IMR-90 (cell line): ENCODE measurements around the gene VSTM5. TPM values are rescaled to one million over a fixed set of nuclear protein-coding genes. Genes with fewer than 3 reads are reported as not detected.

ENCODE experiments used
- ATAC-seq: fragments of 200-7000 bp; cut with Tn5 transposase; 2 replicates; pipeline ENCODE4 v1.9.1; 2020; ENCODE audit warnings: low read depth, mild to moderate bottlenecking, moderate library complexity
- BruUV-seq: library from RNA; stranded (reverse); fragments of 400-500 nt; replicated peaks from 2 replicates; lab custom pipeline; 2021; lab: Mats Ljungman, UMichigan
- CTCF ChIA-PET: fragments of 300-600 bp; formaldehyde crosslinking; extraction: SDS; loops from one replicate; lab custom pipeline; 2021; ENCODE audit warnings: antibody characterized with exemption; lab: Yijun Ruan, JAX
- POLR2A ChIA-PET: fragments of 300-600 bp; sonication (Branson Sonifier 250); formaldehyde crosslinking; loops from one replicate; lab custom pipeline; 2022; ENCODE audit warnings: antibody characterized with exemption; ENCODE audit not compliant: unreplicated experiment; lab: Charles Lee
- DNase-seq: peaks from one replicate; pipeline ENCODE4 v3.0.0; 2013
- H2AFZ ChIP-seq: replicated peaks from 2 replicates; pipeline ENCODE3; 2013; ENCODE audit warnings: low read length, mild to moderate bottlenecking; ENCODE audit not compliant: poor library complexity
- H2AK5ac ChIP-seq: 2 replicates; pipeline ENCODE4 v1.6.1; 2013; ENCODE audit warnings: low read depth, low read length, inconsistent platforms
- H2AK9ac ChIP-seq: replicated peaks from 2 replicates; pipeline ENCODE3; 2013; ENCODE audit warnings: mild to moderate bottlenecking, low read depth, low read length, moderate library complexity; ENCODE audit not compliant: poor library complexity
- H2BK120ac ChIP-seq: 2 replicates; pipeline ENCODE4 v1.6.1; 2013; ENCODE audit warnings: low read depth, low read length, inconsistent platforms
- H2BK15ac ChIP-seq: 3 replicates; pipeline ENCODE4 v1.6.1; 2013; ENCODE audit warnings: low read depth, low read length, inconsistent platforms
- H2BK20ac ChIP-seq: 2 replicates; pipeline ENCODE4 v1.6.1; 2013; ENCODE audit warnings: low read depth, mild to moderate bottlenecking, inconsistent platforms, low read length, moderate library complexity
- H2BK5ac ChIP-seq: 2 replicates; pipeline ENCODE4 v1.6.1; 2013; ENCODE audit warnings: mild to moderate bottlenecking, low read depth, low read length, inconsistent platforms; ENCODE audit not compliant: poor library complexity, severe bottlenecking
- H3K14ac ChIP-seq: replicated peaks from 2 replicates; pipeline ENCODE4 v1.6.1; 2013; ENCODE audit warnings: low read depth, low read length, inconsistent platforms
- H3K18ac ChIP-seq: 2 replicates; pipeline ENCODE4 v1.6.1; 2013; ENCODE audit warnings: low read depth, low read length, control low read depth
- H3K23ac ChIP-seq: 2 replicates; pipeline ENCODE4 v1.6.1; 2013; ENCODE audit warnings: low read depth, low read length, inconsistent platforms
- H3K27ac ChIP-seq: 2 replicates; pipeline ENCODE4 v1.5.1; 2013; ENCODE audit warnings: mild to moderate bottlenecking, control low read depth, low read length; ENCODE audit not compliant: insufficient read depth
- H3K27me3 ChIP-seq: 2 replicates; pipeline ENCODE4 v1.6.1; 2013; ENCODE audit warnings: low read length; ENCODE audit not compliant: control insufficient read depth, insufficient read depth
- H3K36me3 ChIP-seq: 2 replicates; pipeline ENCODE4 v1.6.1; 2013; ENCODE audit warnings: low read length, mixed read lengths; ENCODE audit not compliant: control insufficient read depth, insufficient read depth
- H3K4ac ChIP-seq: 2 replicates; pipeline ENCODE4 v1.6.1; 2013; ENCODE audit warnings: low read depth, low read length, inconsistent platforms
- H3K4me1 ChIP-seq: 2 replicates; pipeline ENCODE4 v1.6.1; 2013; ENCODE audit warnings: low read length, mixed read lengths; ENCODE audit not compliant: control insufficient read depth, insufficient read depth
- H3K4me2 ChIP-seq: 2 replicates; pipeline ENCODE4 v1.6.1; 2013; ENCODE audit warnings: low read depth, mild to moderate bottlenecking, control low read depth, low read length, moderate library complexity
- H3K4me3 ChIP-seq: 2 replicates; pipeline ENCODE4 v1.5.1; 2013; ENCODE audit warnings: low read depth, mild to moderate bottlenecking, control low read depth, low read length, moderate library complexity; ENCODE audit not compliant: insufficient read depth
- H3K56ac ChIP-seq: 2 replicates; pipeline ENCODE4 v1.6.1; 2013; ENCODE audit warnings: low read length, inconsistent platforms; ENCODE audit not compliant: insufficient read depth; ENCODE audit errors: extremely low read depth
- H3K79me1 ChIP-seq, 2 experiments: 2 replicates each; pipeline ENCODE4 v1.6.1; 2013; ENCODE audit warnings: low read length in 2 of 2, inconsistent platforms in 1 of 2, low read depth in 1 of 2
- H3K9ac ChIP-seq: 2 replicates; pipeline ENCODE4 v1.6.1; 2013; ENCODE audit warnings: low read depth, low read length, control low read depth
- H3K9me1 ChIP-seq: 2 replicates; pipeline ENCODE4 v1.6.1; 2013; ENCODE audit warnings: low read length, inconsistent platforms; ENCODE audit not compliant: insufficient read depth
- H3K9me3 ChIP-seq: 2 replicates; pipeline ENCODE4 v1.6.1; 2013; ENCODE audit warnings: low read length; ENCODE audit not compliant: control insufficient read depth, insufficient read depth
- H4K20me1 ChIP-seq: 2 replicates; pipeline ENCODE4 v1.6.1; 2013; ENCODE audit warnings: low read length, inconsistent platforms; ENCODE audit not compliant: insufficient read depth
- H4K5ac ChIP-seq: 2 replicates; pipeline ENCODE4 v1.6.1; 2013; ENCODE audit warnings: mild to moderate bottlenecking, low read depth, low read length, control low read depth
- H4K8ac ChIP-seq, 2 experiments: 2 replicates each; pipeline ENCODE4 v1.6.1; 2013; ENCODE audit warnings: low read depth in 2 of 2, low read length in 2 of 2, control low read depth in 1 of 2, inconsistent platforms in 1 of 2
- H4K91ac ChIP-seq: 2 replicates; pipeline ENCODE4 v1.6.1; 2013; ENCODE audit warnings: low read depth, low read length, inconsistent platforms; ENCODE audit not compliant: insufficient read depth
- CEBPB ChIP-seq: IDR thresholded peaks from 2 replicates; pipeline ENCODE4 v1.6.1; 2012; ENCODE audit warnings: low read depth, low read length, improper control_type of control experiment
- WGBS, 2 experiments: methylation state at CpG; one replicate each; pipeline versions ENCODE4 v1.1.5 to v1.1.7; 2013; ENCODE audit warnings: missing lambda C conversion rate in 2 of 2; ENCODE audit not compliant: insufficient read length in 1 of 2; ENCODE audit errors: extremely low coverage in 2 of 2; 5-methylcytosine and 5-hydroxymethylcytosine counted together
- dilution Hi-C: fragments of 300-500 bp; cut with HindIII; formaldehyde crosslinking; loops from one replicate; pipeline ENCODE4 v1.14.3; 2018; ENCODE audit warnings: low sequenced_read_pairs; ENCODE audit not compliant: unreplicated experiment
- in situ Hi-C: fragments of 300-500 bp; cut with MboI; formaldehyde crosslinking; loops from 3 replicates; pipeline ENCODE4 v1.14.3; 2019; ENCODE audit warnings: low sequenced_read_pairs, inconsistent platforms, mixed read lengths
- intact Hi-C: fragments of 100-400 bp; cut with micrococcal nuclease; formaldehyde crosslinking; loops from 2 replicates; pipeline ENCODE4 v1.10.0; 2022
- polyA plus RNA-seq, 3 experiments: library from polyadenylated mRNA; depleted of rRNA; stranded (reverse); fragments of >200 nt; gene quantifications; 2 replicates each; pipeline ENCODE4 v1.2.3, GENCODE V29; 2012; ENCODE audit warnings: low replicate concordance in 1 of 3
- total RNA-seq: library from RNA; depleted of rRNA; stranded (reverse); fragments of >200 nt; gene quantifications from 2 replicates; pipeline ENCODE4 v1.2.3, GENCODE V29; 2012
- TF ChIP-seq, protein P1 (sequence below): conservative IDR thresholded peaks from 2 replicates; pipeline ENCODE4 v1.5.1; 2012; ENCODE audit warnings: mild to moderate bottlenecking, low read depth, low read length, improper control_type of control experiment

The VSTM5 gene
- total and polyA plus RNA-seq, 2 of the 4 experiments (the other 2 are of a cell fraction) = 0.36 to 0.43 TPM

- intact Hi-C loops = no loop called here
- no CpG with 5 or more reads among the region's 5 CpGs for WGBS, 2 experiments
Measured at GRCh38 chr11:93791493-93791892, 58.9 kb downstream of the VSTM5 start.

More at GRCh38 chr11:93791493-93791892, 58.9 kb downstream of the VSTM5 start:
- Histone ChIP-seq H2AK9ac (no peak overlapping the region), H2BK20ac (no peak overlapping the region), H4K8ac (no peak overlapping the region), H3K36me3 (peaks cover 45% of the 10 kb centered on the region), H3K27me3 (no peaks in the 10 kb centered on the region), H2AK5ac (no peak overlapping the region), H3K18ac (no peak overlapping the region), H3K23ac (no peak overlapping the region; the same call in 1 of the 2 replicates), H3K4me2 (no peak overlapping the region), H2BK15ac (no peak overlapping the region), H3K9me1 (0 out of 2 replicates have a peak, but pooled peaks cover 2% of the 10 kb centered on the region), H3K27ac (no peak overlapping the region), H3K56ac (no peak overlapping the region), H3K4me3 (no peak overlapping the region), H4K20me1 (peaks cover 20% of the 10 kb centered on the region), H4K5ac (no peak overlapping the region), H3K4ac (no peak overlapping the region), H2BK120ac (no peak overlapping the region), H3K9ac (no peak overlapping the region), H2AFZ (no peak overlapping the region), H3K4me1 (0 out of 2 replicates have a peak, but pooled peaks cover 1% of the 10 kb centered on the region), H3K79me1 (peaks cover 7 to 43% of the 10 kb centered on the region in 2 experiments; a peak in 3 of 4 replicates), H3K14ac (no peak overlapping the region), H3K9me3 (no peaks in the 10 kb centered on the region), H2BK5ac (no peak overlapping the region), H4K91ac (no peak overlapping the region)
- ATAC-seq (no peak), DNase-seq (no peak)
- dilution Hi-C loops = no loop called here
- in situ Hi-C loops = no loop called here
- CTCF ChIA-PET = interaction anchor here (0.8 kb wide), 1 partner anchor 10 kb away, joined by 4 read pairs; no protein-coding TSS in a partner anchor
- POLR2A ChIA-PET = no interaction called here
- BruUV-seq = no TSS peak
- TF ChIP-seq CEBPB = 0 out of 2 replicates have a peak, but pooled peaks have one; percentile 2
- TF ChIP-seq, protein P1, sequence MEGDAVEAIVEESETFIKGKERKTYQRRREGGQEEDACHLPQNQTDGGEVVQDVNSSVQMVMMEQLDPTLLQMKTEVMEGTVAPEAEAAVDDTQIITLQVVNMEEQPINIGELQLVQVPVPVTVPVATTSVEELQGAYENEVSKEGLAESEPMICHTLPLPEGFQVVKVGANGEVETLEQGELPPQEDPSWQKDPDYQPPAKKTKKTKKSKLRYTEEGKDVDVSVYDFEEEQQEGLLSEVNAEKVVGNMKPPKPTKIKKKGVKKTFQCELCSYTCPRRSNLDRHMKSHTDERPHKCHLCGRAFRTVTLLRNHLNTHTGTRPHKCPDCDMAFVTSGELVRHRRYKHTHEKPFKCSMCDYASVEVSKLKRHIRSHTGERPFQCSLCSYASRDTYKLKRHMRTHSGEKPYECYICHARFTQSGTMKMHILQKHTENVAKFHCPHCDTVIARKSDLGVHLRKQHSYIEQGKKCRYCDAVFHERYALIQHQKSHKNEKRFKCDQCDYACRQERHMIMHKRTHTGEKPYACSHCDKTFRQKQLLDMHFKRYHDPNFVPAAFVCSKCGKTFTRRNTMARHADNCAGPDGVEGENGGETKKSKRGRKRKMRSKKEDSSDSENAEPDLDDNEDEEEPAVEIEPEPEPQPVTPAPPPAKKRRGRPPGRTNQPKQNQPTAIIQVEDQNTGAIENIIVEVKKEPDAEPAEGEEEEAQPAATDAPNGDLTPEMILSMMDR = no peak
